BE2C (cell line): ENCODE results near the gene AKAP6.
A peak's percentile ranks its signal among the peaks of the same experiment; 100 is the strongest.

ENCODE experiments used
- DNase-seq: peaks from one replicate; pipeline ENCODE4 v3.0.0-alpha.2; 2020
- H3K27me3 ChIP-seq: fragments of 250-450 bp; sonication (Bioruptor Pico); 2 replicates; pipeline ENCODE4 v1.5.1; 2020; ENCODE audit warnings: mild to moderate bottlenecking
- H3K36me3 ChIP-seq: fragments of 250-450 bp; sonication (Bioruptor Pico); 2 replicates; pipeline ENCODE4 v1.5.1; 2020; ENCODE audit warnings: mild to moderate bottlenecking
- H3K4me1 ChIP-seq: fragments of 250-450 bp; sonication (Bioruptor Pico); 2 replicates; pipeline ENCODE4 v1.5.1; 2020
- H3K4me3 ChIP-seq: 2 replicates; pipeline ENCODE4 v1.5.1; 2011; ENCODE audit warnings: low read depth, low read length
- H3K9me3 ChIP-seq: fragments of 250-450 bp; sonication (Bioruptor Pico); 2 replicates; pipeline ENCODE4 v1.5.1; 2020
- TF ChIP-seq, protein P1 (sequence below): IDR thresholded peaks from 2 replicates; pipeline ENCODE4 v1.5.1; 2012; ENCODE audit warnings: mild to moderate bottlenecking, low read depth, low read length

The AKAP6 gene

DNA sequence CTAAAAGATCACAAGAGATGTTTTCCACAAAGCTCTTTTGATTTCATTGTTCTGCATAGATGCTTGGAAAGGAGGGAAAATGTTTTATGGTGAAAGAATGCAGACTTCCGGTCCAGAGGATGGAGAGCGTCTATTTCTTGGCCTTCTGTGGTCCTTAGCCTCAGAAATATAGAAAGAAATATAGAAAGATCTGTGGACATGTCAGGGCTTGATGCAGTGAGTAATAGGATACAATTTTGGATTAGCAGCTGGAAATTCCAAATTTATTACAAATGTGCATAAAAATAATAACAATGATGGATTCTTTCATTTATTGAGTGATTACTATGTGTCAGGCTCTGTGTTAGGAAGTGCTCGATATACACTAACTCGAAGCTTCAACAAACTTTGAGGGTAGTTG is 20.2 kb downstream of the AKAP6 start:
- DNase-seq, result no peak
- no peaks in the 10 kb centered on the region for H3K36me3 ChIP-seq
- H3K4me1 ChIP-seq, result no peaks in the 10 kb centered on the region
- no peaks in the 10 kb centered on the region for H3K27me3 ChIP-seq
- H3K4me3 ChIP-seq, result no peak overlapping the region
- TF ChIP-seq, protein P1, sequence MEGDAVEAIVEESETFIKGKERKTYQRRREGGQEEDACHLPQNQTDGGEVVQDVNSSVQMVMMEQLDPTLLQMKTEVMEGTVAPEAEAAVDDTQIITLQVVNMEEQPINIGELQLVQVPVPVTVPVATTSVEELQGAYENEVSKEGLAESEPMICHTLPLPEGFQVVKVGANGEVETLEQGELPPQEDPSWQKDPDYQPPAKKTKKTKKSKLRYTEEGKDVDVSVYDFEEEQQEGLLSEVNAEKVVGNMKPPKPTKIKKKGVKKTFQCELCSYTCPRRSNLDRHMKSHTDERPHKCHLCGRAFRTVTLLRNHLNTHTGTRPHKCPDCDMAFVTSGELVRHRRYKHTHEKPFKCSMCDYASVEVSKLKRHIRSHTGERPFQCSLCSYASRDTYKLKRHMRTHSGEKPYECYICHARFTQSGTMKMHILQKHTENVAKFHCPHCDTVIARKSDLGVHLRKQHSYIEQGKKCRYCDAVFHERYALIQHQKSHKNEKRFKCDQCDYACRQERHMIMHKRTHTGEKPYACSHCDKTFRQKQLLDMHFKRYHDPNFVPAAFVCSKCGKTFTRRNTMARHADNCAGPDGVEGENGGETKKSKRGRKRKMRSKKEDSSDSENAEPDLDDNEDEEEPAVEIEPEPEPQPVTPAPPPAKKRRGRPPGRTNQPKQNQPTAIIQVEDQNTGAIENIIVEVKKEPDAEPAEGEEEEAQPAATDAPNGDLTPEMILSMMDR, result no peak
- no peaks in the 10 kb centered on the region; the same call in 1 of the 2 replicates for H3K9me3 ChIP-seq

DNA sequence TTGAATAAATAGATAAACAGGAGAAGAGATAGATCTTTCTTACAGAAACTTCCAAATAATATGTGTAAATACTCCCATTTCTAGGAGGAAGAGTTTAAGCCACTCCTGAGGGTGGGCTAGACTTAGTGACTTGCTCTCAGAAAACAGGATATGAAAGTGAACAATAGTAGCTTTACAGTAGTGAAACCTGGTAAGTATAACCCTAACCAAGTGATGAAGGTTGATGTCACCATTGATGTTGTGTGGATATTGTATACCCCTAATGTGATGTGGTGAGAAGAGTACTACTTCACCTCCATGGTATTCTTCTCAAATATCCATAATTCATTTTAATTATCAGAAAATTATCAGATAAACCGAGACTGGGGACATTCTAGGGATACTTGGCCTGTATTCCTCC is 20.9 kb downstream of the AKAP6 start:
- DNase-seq, result no peak
- Histone ChIP-seq H3K4me3 (no peak overlapping the region), H3K9me3 (no peaks in the 10 kb centered on the region; the same call in 1 of the 2 replicates), H3K27me3 (no peaks in the 10 kb centered on the region), H3K36me3 (no peaks in the 10 kb centered on the region), H3K4me1 (no peaks in the 10 kb centered on the region)
- TF ChIP-seq, protein P1, result no peak

DNA sequence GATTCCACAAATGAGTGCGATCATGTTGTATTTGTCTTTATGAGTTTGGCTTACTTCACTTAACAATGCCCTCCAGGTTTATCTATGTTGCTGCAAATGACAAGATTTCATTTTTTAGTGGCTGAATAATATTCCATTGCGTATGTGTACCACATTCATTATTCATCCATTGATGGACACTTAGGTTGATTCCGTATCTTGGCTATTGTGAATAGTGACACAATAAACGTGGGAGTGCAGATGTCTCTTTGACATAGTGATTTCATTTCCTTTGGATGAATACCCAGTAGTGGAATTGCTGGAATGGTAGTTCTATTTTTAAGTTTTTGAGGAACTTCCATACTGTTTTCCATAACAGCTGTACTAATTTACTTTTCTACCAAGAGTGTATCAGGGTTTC is 23.5 kb downstream of the AKAP6 start:
- no peak for DNase-seq
- H3K36me3 ChIP-seq, result no peaks in the 10 kb centered on the region
- no peaks in the 10 kb centered on the region; the same call in 1 of the 2 replicates for H3K9me3 ChIP-seq
- TF ChIP-seq, protein P1, result no peak
- no peaks in the 10 kb centered on the region; the same call in 1 of the 2 replicates for H3K4me1 ChIP-seq
- H3K27me3 ChIP-seq, result no peaks in the 10 kb centered on the region
- H3K4me3 ChIP-seq, result no peak overlapping the region

DNA sequence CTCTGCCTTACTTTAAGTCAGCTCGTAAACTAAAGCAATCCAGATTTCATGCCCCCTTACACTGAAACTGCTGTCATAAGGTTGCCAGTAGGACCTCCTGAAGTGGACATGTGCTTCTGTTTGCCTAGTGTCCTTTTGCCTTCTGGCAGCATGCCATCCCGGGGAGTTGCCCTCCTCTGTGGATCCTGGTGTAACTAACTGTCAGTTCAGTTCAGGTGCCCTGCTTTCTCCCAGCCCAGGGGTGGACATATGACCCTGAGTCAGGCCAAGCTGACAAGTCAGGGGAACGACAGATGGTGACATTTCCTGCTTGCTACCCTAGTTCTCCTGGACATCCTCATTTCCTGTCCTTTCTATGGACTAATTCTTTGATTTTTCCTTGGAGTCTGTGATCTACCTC is 25.6 kb downstream of the AKAP6 start:
- Histone ChIP-seq H3K4me1 (no peaks in the 10 kb centered on the region; the same call in 1 of the 2 replicates), H3K4me3 (no peak overlapping the region), H3K9me3 (no peaks in the 10 kb centered on the region; the same call in 1 of the 2 replicates), H3K36me3 (no peaks in the 10 kb centered on the region), H3K27me3 (no peaks in the 10 kb centered on the region)
- TF ChIP-seq, protein P1, result no peak
- peak; percentile 13 for DNase-seq

DNA sequence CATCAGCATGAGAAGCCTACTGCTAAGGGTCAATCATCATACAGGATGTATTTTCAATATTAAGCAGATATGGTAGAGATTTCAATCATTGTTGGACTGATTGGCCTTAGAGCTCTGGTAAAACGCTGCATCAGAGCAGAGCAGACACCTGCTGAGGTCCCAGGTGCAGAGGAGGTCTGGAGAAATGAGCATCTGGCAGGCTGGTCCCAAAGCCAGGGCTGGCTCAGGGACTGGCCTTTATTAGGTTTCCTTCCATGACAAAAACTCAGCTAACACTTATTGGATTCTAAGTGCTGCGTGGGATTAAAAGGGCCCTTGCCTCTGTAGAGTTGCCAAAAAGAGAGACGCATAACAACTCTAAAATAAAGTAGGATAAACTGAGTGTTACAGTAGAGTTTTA is 29.7 kb downstream of the AKAP6 start:
- Histone ChIP-seq H3K27me3 (no peaks in the 10 kb centered on the region), H3K36me3 (no peaks in the 10 kb centered on the region), H3K9me3 (no peaks in the 10 kb centered on the region; the same call in 1 of the 2 replicates), H3K4me1 (no peaks in the 10 kb centered on the region; the same call in 1 of the 2 replicates), H3K4me3 (no peak overlapping the region)
- TF ChIP-seq, protein P1, result no peak
- DNase-seq, result peak; percentile 42

DNA sequence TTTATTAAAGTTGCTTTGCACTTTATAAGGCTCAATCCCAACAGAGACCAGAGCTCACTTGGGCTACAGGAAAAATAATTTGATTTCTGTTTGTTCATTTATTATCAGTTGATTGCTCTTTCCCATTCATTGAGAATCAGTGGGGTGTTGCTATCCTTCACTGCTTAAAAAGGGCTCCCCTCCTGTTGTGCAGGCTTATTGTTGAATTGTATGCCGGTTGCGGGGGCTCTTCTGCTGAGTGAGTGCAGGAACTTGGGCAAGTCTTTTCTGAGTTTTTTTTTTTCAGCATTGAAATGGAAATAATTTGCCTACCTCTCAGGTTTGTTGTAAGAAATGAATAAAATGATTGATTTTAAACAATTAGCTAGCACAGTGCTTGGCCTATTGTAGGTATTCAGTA is 32.6 kb downstream of the AKAP6 start:
- TF ChIP-seq, protein P1, result no peak
- peaks cover 17% of the 10 kb centered on the region for H3K4me1 ChIP-seq
- no peak for DNase-seq
- no peaks in the 10 kb centered on the region for H3K36me3 ChIP-seq
- no peaks in the 10 kb centered on the region for H3K9me3 ChIP-seq
- no peaks in the 10 kb centered on the region for H3K27me3 ChIP-seq
- no peak overlapping the region for H3K4me3 ChIP-seq
